HepG2 (cell line): ENCODE results near the gene LCE3D. TPM values are rescaled to one million over a fixed set of nuclear protein-coding genes. Genes with fewer than 3 reads are reported as not detected.

Source experiments
- ATAC-seq: fragments of 200-7000 bp; cut with Tn5 transposase; 3 replicates; pipeline ENCODE4 v1.9.1; 2020; ENCODE audit warnings: mild to moderate bottlenecking, moderate library complexity
- BruUV-seq: library from RNA; stranded (reverse); fragments of 400-500 nt; replicated peaks from 2 replicates; lab custom pipeline; 2021; lab: Mats Ljungman, UMichigan
- CTCF ChIA-PET: fragments of 300-600 bp; formaldehyde crosslinking; extraction: SDS; loops from one replicate; lab custom pipeline; 2021; ENCODE audit warnings: low total read pairs, inconsistent platforms, low intra/inter-chr PET ratio; lab: Yijun Ruan, JAX
- POLR2A ChIA-PET: fragments of 350-600 bp; sonication (Branson Sonifier 250); formaldehyde crosslinking; loops from one replicate; lab custom pipeline; 2020; ENCODE audit warnings: antibody characterized with exemption, inconsistent platforms; lab: Yijun Ruan, JAX
- DNase-seq: peaks from one replicate; pipeline ENCODE4 v3.0.0-alpha.2; 2015; ENCODE audit warnings: low spot score
- FAIRE-seq: peaks from 3 replicates; lab custom pipeline; 2011; peaks lifted over from hg19 to GRCh38; lab: Jason Lieb, UNC
- H2AFZ ChIP-seq: one replicate; pipeline ENCODE4 v1.6.1; 2011; ENCODE audit warnings: low read length, inconsistent platforms
- H3K27ac ChIP-seq: fragments of 300-600 bp; 3 replicates; pipeline ENCODE4 v1.8.0; 2011; ENCODE audit warnings: mixed run types, mild to moderate bottlenecking, mixed read lengths, low read length, inconsistent platforms; ENCODE audit not compliant: insufficient read depth; ENCODE audit errors: extremely low read length
- H3K27me3 ChIP-seq, 2 experiments: fragments of 200-600 bp in 1 of 2; 2 replicates in 1 of 2; 3 replicates in 1 of 2; pipeline versions ENCODE4 v1.6.0 to v1.8.0; 2011; ENCODE audit warnings: low read length in 2 of 2, mild to moderate bottlenecking in 2 of 2, moderate library complexity in 2 of 2, inconsistent platforms in 1 of 2; ENCODE audit not compliant: insufficient read depth in 2 of 2, control insufficient read depth in 1 of 2
- H3K36me3 ChIP-seq, 2 experiments: fragments of 200-600 bp in 1 of 2; replicated peaks in 1 of 2; 2 replicates in 1 of 2; 3 replicates in 1 of 2; pipeline versions ENCODE4 v1.5.1 to v1.8.0; 2011; ENCODE audit warnings: low read length in 2 of 2, inconsistent platforms in 1 of 2; ENCODE audit not compliant: insufficient read depth in 2 of 2, control insufficient read depth in 1 of 2
- H3K4me1 ChIP-seq: 2 replicates; pipeline ENCODE4 v1.5.1; 2012; ENCODE audit warnings: low read length, inconsistent platforms; ENCODE audit not compliant: insufficient read depth
- H3K4me2 ChIP-seq: 2 replicates; pipeline ENCODE4 v1.6.0; 2011; ENCODE audit warnings: low read depth, low read length, inconsistent platforms
- H3K4me3 ChIP-seq, 3 experiments: fragments of 200-600 bp in 1 of 3; sonication (generic), shearing (Covaris generic) in 1 of 3; replicated peaks in 1 of 3; 2 replicates each; pipeline ENCODE4 v1.5.1; 2011 to 2016; ENCODE audit warnings: low read length in 3 of 3, inconsistent platforms in 2 of 3, low read depth in 2 of 3, mild to moderate bottlenecking in 2 of 3, control low read depth in 1 of 3, mixed read lengths in 1 of 3; ENCODE audit not compliant: insufficient read depth in 1 of 3
- H3K79me2 ChIP-seq: one replicate; pipeline ENCODE4 v1.6.1; 2011; ENCODE audit warnings: low read length, inconsistent platforms; ENCODE audit not compliant: insufficient read depth
- H3K9ac ChIP-seq: 2 replicates; pipeline ENCODE4 v1.6.0; 2011; ENCODE audit warnings: mild to moderate bottlenecking, low read depth, low read length, inconsistent platforms; ENCODE audit not compliant: insufficient read depth
- H3K9me3 ChIP-seq: 2 replicates; pipeline ENCODE4 v1.5.1; 2012; ENCODE audit warnings: mild to moderate bottlenecking, low read length
- H4K20me1 ChIP-seq: 2 replicates; pipeline ENCODE4 v1.6.0; 2011; ENCODE audit warnings: inconsistent platforms, mild to moderate bottlenecking, low read length, moderate library complexity; ENCODE audit not compliant: insufficient read depth
- ARID2 ChIP-seq: sonication (generic); formaldehyde crosslinking; IDR thresholded peaks from 2 replicates; pipeline ENCODE4 v1.8.1; 2022; ENCODE audit warnings: mild to moderate bottlenecking, missing genetic modification reagents, borderline replicate concordance
- CHD4 ChIP-seq: fragments of 200-600 bp; sonication (generic); IDR thresholded peaks from 2 replicates; pipeline ENCODE4 v1.7.0; 2017; ENCODE audit warnings: mild to moderate bottlenecking, low read length, borderline replicate concordance
- JDP2 ChIP-seq: sonication (generic); formaldehyde crosslinking; IDR thresholded peaks from 2 replicates; pipeline ENCODE4 v1.8.1; 2022; ENCODE audit warnings: missing genetic modification reagents, borderline replicate concordance
- MBD4 ChIP-seq: IDR thresholded peaks from 2 replicates; pipeline ENCODE4 v1.6.1; 2012; ENCODE audit warnings: low read length, inconsistent platforms, borderline replicate concordance
- MED1 ChIP-seq: sonication (generic); formaldehyde crosslinking; IDR thresholded peaks from 2 replicates; pipeline ENCODE4 v1.4.0; 2020; ENCODE audit warnings: missing genetic modification reagents
- NAIF1 ChIP-seq: sonication (generic); formaldehyde crosslinking; IDR thresholded peaks from 2 replicates; pipeline ENCODE4 v1.5.0; 2020; ENCODE audit warnings: mild to moderate bottlenecking, missing genetic modification reagents, borderline replicate concordance
- NFRKB ChIP-seq: fragments of 450-650 bp; IDR thresholded peaks from 2 replicates; pipeline ENCODE4 v1.6.1; 2017
- NR0B2 ChIP-seq: sonication (generic); formaldehyde crosslinking; IDR thresholded peaks from 2 replicates; pipeline ENCODE4 v1.4.0; 2020; ENCODE audit warnings: mild to moderate bottlenecking, missing genetic modification reagents
- TCF7 ChIP-seq: sonication (generic); IDR thresholded peaks from 2 replicates; pipeline ENCODE4 v1.6.1; 2016; ENCODE audit warnings: antibody characterized with exemption, low read depth
- ZNF644 ChIP-seq: IDR thresholded peaks from 2 replicates; pipeline ENCODE4 v1.6.1; 2016; ENCODE audit warnings: low read depth
- ZNF724P ChIP-seq: sonication (generic); formaldehyde crosslinking; IDR thresholded peaks from 2 replicates; pipeline ENCODE4 v1.8.0; 2022; ENCODE audit warnings: missing genetic modification reagents, borderline replicate concordance
- ZNF883 ChIP-seq: sonication (generic); formaldehyde crosslinking; IDR thresholded peaks from 2 replicates; pipeline ENCODE4 v1.5.1; 2020; ENCODE audit warnings: mild to moderate bottlenecking, missing genetic modification reagents; ENCODE audit errors: not compliant biosample characterization
- WGBS: methylation state at CpG from one replicate; pipeline ENCODE4 v1.1.6; 2017; ENCODE audit warnings: low lambda C conversion rate; 5-methylcytosine and 5-hydroxymethylcytosine counted together
- in situ Hi-C: cut with HindIII; loops from 2 replicates; pipeline ENCODE4 v1.10.0; 2017; ENCODE audit warnings: low pct_unique_long_range_greater_than_20kb; ENCODE audit not compliant: extremely low pct_ligation_motif_present
- intact Hi-C: fragments of 100-400 bp; cut with micrococcal nuclease; formaldehyde crosslinking; loops from one replicate; pipeline ENCODE4 v1.10.0; 2022; ENCODE audit not compliant: unreplicated experiment
- polyA plus RNA-seq, 8 experiments: library from polyadenylated mRNA; depleted of rRNA in 3 of 8; stranded (reverse) in 7 of 8; unstranded in 1 of 8; fragments of >200 nt; fragmentation: Illumina TruSeq in 4 of 8; extraction: Trizol in 4 of 8; gene quantifications; 2 replicates each; pipeline versions ENCODE4 v1.2.1 to v1.2.3, GENCODE V29; 2011 to 2016; ENCODE audit warnings: low read depth in 4 of 8, missing spikeins in 1 of 8, mixed read lengths in 1 of 8; ENCODE audit not compliant: insufficient read depth in 1 of 8
- total RNA-seq, 5 experiments: library from RNA; depleted of rRNA; stranded (reverse); fragments of >200 nt; fragmentation: Illumina TruSeq; extraction: Trizol; gene quantifications; 2 replicates each; pipeline ENCODE4 v1.2.3, GENCODE V29; 2016; ENCODE audit warnings: low read depth in 1 of 5
- TF ChIP-seq, protein P1 (sequence below): sonication (generic); formaldehyde crosslinking; IDR thresholded peaks from 2 replicates; pipeline ENCODE4 v1.4.0; 2020; ENCODE audit warnings: missing genetic modification reagents, borderline replicate concordance

The LCE3D gene
- total and polyA plus RNA-seq, 2 of the 13 experiments (the other 11 are each of a cell fraction or from before 2014, with no cell fraction given): not detected

DNA sequence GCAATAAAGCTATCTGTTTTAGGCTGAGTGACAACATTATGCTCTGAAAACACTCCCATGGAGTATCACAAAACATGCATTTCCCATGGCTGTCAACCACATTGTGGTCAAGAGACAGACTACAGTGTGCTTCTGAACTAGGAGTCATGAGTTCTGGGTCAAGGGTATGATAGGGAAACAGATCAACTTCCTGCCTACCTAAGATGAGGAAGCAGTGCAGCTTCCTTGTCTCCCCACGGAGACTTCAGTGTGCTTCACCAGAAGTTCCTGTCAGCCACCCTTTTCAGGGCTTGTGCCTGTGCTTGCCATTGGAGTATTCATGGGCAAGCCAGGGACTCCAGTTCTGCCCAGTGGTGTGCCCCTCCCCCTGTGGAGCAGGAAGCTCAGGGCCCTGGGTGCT, 33.6 kb downstream of the LCE3D start:
- Histone ChIP-seq H3K4me3 (no peak overlapping the region), H2AFZ (no peak overlapping the region), H4K20me1 (no peaks in the 10 kb centered on the region), H3K36me3 (no peaks in the 10 kb centered on the region), H3K9me3 (no peaks in the 10 kb centered on the region), H3K27ac (no peak overlapping the region), H3K27me3 (no peaks in the 10 kb centered on the region), H3K9ac (no peak overlapping the region), H3K79me2 (no peaks in the 10 kb centered on the region), H3K4me1 (no peaks in the 10 kb centered on the region), H3K4me2 (no peak overlapping the region)
- in situ Hi-C loops (no loop called here), intact Hi-C loops (no loop called here)
- 0% methylated on average over 1 of the region's 1 CpG for WGBS
- no peak for FAIRE-seq
- CTCF ChIA-PET: no interaction called here
- no TSS peak for BruUV-seq
- DNase-seq: no peak
- POLR2A ChIA-PET: no interaction called here
- no peak for TF ChIP-seq ZNF644
- no peak for TF ChIP-seq ZNF724P (CRISPR knock-in tag)
- TF ChIP-seq CHD4: no peak
- TF ChIP-seq ZNF883 (CRISPR knock-in tag): no peak
- no peak for TF ChIP-seq NAIF1 (CRISPR knock-in tag)
- no peak for TF ChIP-seq MBD4
- no peak for TF ChIP-seq NR0B2
- no peak for TF ChIP-seq MED1 (CRISPR knock-in tag)
- TF ChIP-seq JDP2 (CRISPR knock-in tag): no peak
- TF ChIP-seq NFRKB: no peak
- TF ChIP-seq ARID2: no peak
- TF ChIP-seq, protein P1, sequence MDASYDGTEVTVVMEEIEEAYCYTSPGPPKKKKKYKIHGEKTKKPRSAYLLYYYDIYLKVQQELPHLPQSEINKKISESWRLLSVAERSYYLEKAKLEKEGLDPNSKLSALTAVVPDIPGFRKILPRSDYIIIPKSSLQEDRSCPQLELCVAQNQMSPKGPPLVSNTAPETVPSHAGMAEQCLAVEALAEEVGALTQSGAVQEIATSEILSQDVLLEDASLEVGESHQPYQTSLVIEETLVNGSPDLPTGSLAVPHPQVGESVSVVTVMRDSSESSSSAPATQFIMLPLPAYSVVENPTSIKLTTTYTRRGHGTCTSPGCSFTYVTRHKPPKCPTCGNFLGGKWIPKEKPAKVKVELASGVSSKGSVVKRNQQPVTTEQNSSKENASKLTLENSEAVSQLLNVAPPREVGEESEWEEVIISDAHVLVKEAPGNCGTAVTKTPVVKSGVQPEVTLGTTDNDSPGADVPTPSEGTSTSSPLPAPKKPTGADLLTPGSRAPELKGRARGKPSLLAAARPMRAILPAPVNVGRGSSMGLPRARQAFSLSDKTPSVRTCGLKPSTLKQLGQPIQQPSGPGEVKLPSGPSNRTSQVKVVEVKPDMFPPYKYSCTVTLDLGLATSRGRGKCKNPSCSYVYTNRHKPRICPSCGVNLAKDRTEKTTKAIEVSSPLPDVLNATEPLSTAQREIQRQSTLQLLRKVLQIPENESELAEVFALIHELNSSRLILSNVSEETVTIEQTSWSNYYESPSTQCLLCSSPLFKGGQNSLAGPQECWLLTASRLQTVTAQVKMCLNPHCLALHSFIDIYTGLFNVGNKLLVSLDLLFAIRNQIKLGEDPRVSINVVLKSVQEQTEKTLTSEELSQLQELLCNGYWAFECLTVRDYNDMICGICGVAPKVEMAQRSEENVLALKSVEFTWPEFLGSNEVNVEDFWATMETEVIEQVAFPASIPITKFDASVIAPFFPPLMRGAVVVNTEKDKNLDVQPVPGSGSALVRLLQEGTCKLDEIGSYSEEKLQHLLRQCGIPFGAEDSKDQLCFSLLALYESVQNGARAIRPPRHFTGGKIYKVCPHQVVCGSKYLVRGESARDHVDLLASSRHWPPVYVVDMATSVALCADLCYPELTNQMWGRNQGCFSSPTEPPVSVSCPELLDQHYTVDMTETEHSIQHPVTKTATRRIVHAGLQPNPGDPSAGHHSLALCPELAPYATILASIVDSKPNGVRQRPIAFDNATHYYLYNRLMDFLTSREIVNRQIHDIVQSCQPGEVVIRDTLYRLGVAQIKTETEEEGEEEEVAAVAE: no peak
- TF ChIP-seq TCF7: no peak
- no peak for ATAC-seq
